Muscle of back (tissue), 11 donors: ENCODE data around the gene PTPRS. TPM values are rescaled to one million over a fixed set of nuclear protein-coding genes. Genes with fewer than 3 reads are reported as not detected.
A peak's percentile ranks its signal among the peaks of the same experiment; 100 is the strongest.

ENCODE experiments used
- DNase-seq, 3 donors: peaks; one replicate each; pipeline versions ENCODE4 v3.0.0 to v3.0.0-alpha.2; 2013
- polyA plus RNA-seq, 10 donors: library from polyadenylated mRNA; unstranded; fragments of 120-200 nt; gene quantifications; one replicate each; pipeline ENCODE4 v1.2.1, GENCODE V29; 2013; ENCODE audit not compliant: insufficient read length in 10 of 10

Gene PTPRS
- polyA plus RNA-seq, 10 donors: 29.5 to 51.1 (median 37.1) TPM

- peak in 1 of 3 donors; percentile 47 for DNase-seq
These were observed 31.0 kb downstream of the PTPRS start for GRCh38 chr19:5309438-5310204.

GRCh38 chr19:5308451-5309437 is 31.9 kb downstream of the PTPRS start:
- peak; percentile 62 to 81 (median 70) for DNase-seq

GRCh38 chr19:5307655-5308054 is 33.0 kb downstream of the PTPRS start:
- DNase-seq: no peak

GRCh38 chr19:5305163-5305562 is 35.4 kb downstream of the PTPRS start:
- no peak for DNase-seq

- DNase-seq: no peak
These were observed 36.1 kb downstream of the PTPRS start for GRCh38 chr19:5304486-5304885.

GRCh38 chr19:5303208-5303607 is 37.4 kb downstream of the PTPRS start:
- DNase-seq: no peak

GRCh38 chr19:5302396-5302795 is 38.2 kb downstream of the PTPRS start:
- no peak for DNase-seq

- DNase-seq: no peak
These were observed 41.5 kb downstream of the PTPRS start for GRCh38 chr19:5299137-5299536.

GRCh38 chr19:5298471-5298901 is 42.1 kb downstream of the PTPRS start:
- no peak for DNase-seq

- no peak for DNase-seq
These were observed 43.3 kb downstream of the PTPRS start for GRCh38 chr19:5297272-5297669.

- no peak for DNase-seq
These were observed 43.9 kb downstream of the PTPRS start for GRCh38 chr19:5296457-5297271.

- no peak for DNase-seq
These were observed 44.6 kb downstream of the PTPRS start for GRCh38 chr19:5296021-5296420.

GRCh38 chr19:5294403-5295160 is 46.0 kb downstream of the PTPRS start:
- DNase-seq: no peak

- peak in 2 of 3 donors; percentile 53 to 58 for DNase-seq
These were observed 46.8 kb downstream of the PTPRS start for GRCh38 chr19:5293612-5294378.

- peak; percentile 66 to 93 (median 77) for DNase-seq
These were observed 47.6 kb downstream of the PTPRS start for GRCh38 chr19:5292822-5293611.

GRCh38 chr19:5292453-5292821 is 48.2 kb downstream of the PTPRS start:
- no peak for DNase-seq

GRCh38 chr19:5291588-5292193 is 48.9 kb downstream of the PTPRS start:
- no peak for DNase-seq
